ENCODE data around the gene PRKCH. TPM values are rescaled to one million over a fixed set of nuclear protein-coding genes. Genes with fewer than 3 reads are reported as not detected.

Gene PRKCH
- total RNA-seq, 1 donor from 2014 or later, result 147 TPM

- no peak for DNase-seq (ENCODE audit: extremely low read depth, low read depth, low spot score)
These were observed 96.6 kb downstream of the PRKCH start for GRCh38 chr14:61417883-61418455.

GRCh38 chr14:61418746-61419145 lies 97.4 kb downstream of the PRKCH start:
- no peak for DNase-seq (ENCODE audit: extremely low read depth, low read depth, low spot score)

GRCh38 chr14:61419201-61419600 lies 97.8 kb downstream of the PRKCH start:
- no peak for DNase-seq (ENCODE audit: extremely low read depth, low read depth, low spot score)

- DNase-seq (ENCODE audit: extremely low read depth, low read depth, low spot score), result no peak
These were observed 98.9 kb downstream of the PRKCH start for GRCh38 chr14:61420326-61420725.

GRCh38 chr14:61421212-61421923 lies 100.0 kb downstream of the PRKCH start:
- no peak for DNase-seq (ENCODE audit: extremely low read depth, low read depth, low spot score)

- no peak for DNase-seq (ENCODE audit: extremely low read depth, low read depth, low spot score)
These were observed 104.7 kb downstream of the PRKCH start for GRCh38 chr14:61426048-61426447.

GRCh38 chr14:61428261-61428660 lies 106.9 kb downstream of the PRKCH start:
- no peak for DNase-seq (ENCODE audit: extremely low read depth, low read depth, low spot score)

GRCh38 chr14:61429316-61429715 lies 107.9 kb downstream of the PRKCH start:
- DNase-seq (ENCODE audit: extremely low read depth, low read depth, low spot score), result no peak

GRCh38 chr14:61430066-61430757 lies 108.8 kb downstream of the PRKCH start:
- DNase-seq (ENCODE audit: extremely low read depth, low read depth, low spot score), result no peak

GRCh38 chr14:61433169-61433568 lies 111.8 kb downstream of the PRKCH start:
- no peak for DNase-seq (ENCODE audit: extremely low read depth, low read depth, low spot score)

- DNase-seq (ENCODE audit: extremely low read depth, low read depth, low spot score), result no peak
These were observed 112.4 kb downstream of the PRKCH start for GRCh38 chr14:61433828-61434227.

- no peak for DNase-seq (ENCODE audit: extremely low read depth, low read depth, low spot score)
These were observed 112.9 kb downstream of the PRKCH start for GRCh38 chr14:61434311-61434710.

- DNase-seq (ENCODE audit: extremely low read depth, low read depth, low spot score), result no peak
These were observed 114.4 kb downstream of the PRKCH start for GRCh38 chr14:61435563-61436337.

- DNase-seq (ENCODE audit: extremely low read depth, low read depth, low spot score), result no peak
These were observed 116.0 kb downstream of the PRKCH start for GRCh38 chr14:61437381-61437780.

GRCh38 chr14:61438036-61438435 lies 116.7 kb downstream of the PRKCH start:
- DNase-seq (ENCODE audit: extremely low read depth, low read depth, low spot score), result no peak

- DNase-seq (ENCODE audit: extremely low read depth, low read depth, low spot score), result no peak
These were observed 117.1 kb downstream of the PRKCH start for GRCh38 chr14:61438497-61438859.

GRCh38 chr14:61438860-61439765 lies 117.7 kb downstream of the PRKCH start:
- no peak for DNase-seq (ENCODE audit: extremely low read depth, low read depth, low spot score)

GRCh38 chr14:61439779-61440418 lies 118.5 kb downstream of the PRKCH start:
- no peak for DNase-seq (ENCODE audit: extremely low read depth, low read depth, low spot score)

- DNase-seq (ENCODE audit: extremely low read depth, low read depth, low spot score), result no peak
These were observed 122.1 kb downstream of the PRKCH start for GRCh38 chr14:61443481-61443880.
